HepG2 (cell line): ENCODE results near the gene WDR19. TPM values are rescaled to one million over a fixed set of nuclear protein-coding genes. Genes with fewer than 3 reads are reported as not detected.

Experiments
- ARID5B ChIP-seq: IDR thresholded peaks from 2 replicates; pipeline ENCODE4 v1.4.0; 2020; ENCODE audit warnings: mild to moderate bottlenecking, missing genetic modification reagents
- ATAD3A ChIP-seq: sonication (generic); formaldehyde crosslinking; IDR thresholded peaks from 2 replicates; pipeline ENCODE4 v1.4.0; 2020; ENCODE audit warnings: missing genetic modification reagents
- CEBPG ChIP-seq: IDR thresholded peaks from 2 replicates; pipeline ENCODE4 v1.6.1; 2016
- DNMT3B ChIP-seq: conservative IDR thresholded peaks from 2 replicates; pipeline ENCODE4 v1.6.1; 2016; ENCODE audit warnings: missing biosample characterization, control low read depth
- GATAD2A ChIP-seq: IDR thresholded peaks from 2 replicates; pipeline ENCODE4 v1.6.1; 2016
- HES4 ChIP-seq: sonication (generic); formaldehyde crosslinking; IDR thresholded peaks from 2 replicates; pipeline ENCODE4 v1.9.0; 2021; ENCODE audit warnings: mild to moderate bottlenecking, missing genetic modification reagents, borderline replicate concordance
- HNF4G ChIP-seq, 2 experiments: sonication (generic) in 1 of 2; formaldehyde crosslinking in 1 of 2; IDR thresholded peaks; 2 replicates each; pipeline versions ENCODE4 v1.4.0 to v1.6.1; 2011 to 2020; ENCODE audit warnings: borderline replicate concordance in 2 of 2, low read depth in 2 of 2, mild to moderate bottlenecking in 2 of 2, low read length in 1 of 2, missing genetic modification reagents in 1 of 2, moderate library complexity in 1 of 2
- ONECUT2 ChIP-seq: sonication (generic); formaldehyde crosslinking; IDR thresholded peaks from 2 replicates; pipeline ENCODE4 v1.4.0; 2020; ENCODE audit warnings: missing genetic modification reagents
- PLRG1 ChIP-seq: fragments of 450-650 bp; conservative IDR thresholded peaks from 2 replicates; pipeline ENCODE4 v1.6.1; 2016
- SKIL ChIP-seq: sonication (generic); formaldehyde crosslinking; IDR thresholded peaks from 2 replicates; pipeline ENCODE4 v1.8.0; 2022; ENCODE audit warnings: missing genetic modification reagents, mild to moderate bottlenecking, moderate library complexity, borderline replicate concordance
- SMAD1 ChIP-seq: sonication (generic); formaldehyde crosslinking; IDR thresholded peaks from 2 replicates; pipeline ENCODE4 v1.4.0; 2020; ENCODE audit warnings: missing genetic modification reagents, low read depth, mild to moderate bottlenecking, borderline replicate concordance
- STAT5B ChIP-seq: sonication (generic); formaldehyde crosslinking; IDR thresholded peaks from 2 replicates; pipeline ENCODE4 v1.4.0; 2020; ENCODE audit warnings: missing genetic modification reagents
- TEF ChIP-seq: sonication (generic); formaldehyde crosslinking; IDR thresholded peaks from 2 replicates; pipeline ENCODE4 v1.5.0; 2020; ENCODE audit warnings: missing genetic modification reagents
- YEATS4 ChIP-seq: sonication (generic); formaldehyde crosslinking; IDR thresholded peaks from 2 replicates; pipeline ENCODE4 v1.4.0; 2020; ENCODE audit warnings: missing genetic modification reagents, borderline replicate concordance
- ZBTB43 ChIP-seq: sonication (generic); formaldehyde crosslinking; conservative IDR thresholded peaks from 2 replicates; pipeline ENCODE4 v1.4.0; 2020; ENCODE audit warnings: missing genetic modification reagents
- ZNF280D ChIP-seq: sonication (generic); formaldehyde crosslinking; IDR thresholded peaks from 2 replicates; pipeline ENCODE4 v1.5.1; 2020; ENCODE audit warnings: mild to moderate bottlenecking, missing genetic modification reagents
- ZNF678 ChIP-seq: sonication (generic); formaldehyde crosslinking; IDR thresholded peaks from 2 replicates; pipeline ENCODE4 v1.4.0; 2020; ENCODE audit warnings: mild to moderate bottlenecking, missing genetic modification reagents
- polyA plus RNA-seq, 8 experiments: library from polyadenylated mRNA; depleted of rRNA in 3 of 8; stranded (reverse) in 7 of 8; unstranded in 1 of 8; fragments of >200 nt; fragmentation: Illumina TruSeq in 4 of 8; extraction: Trizol in 4 of 8; gene quantifications; 2 replicates each; pipeline versions ENCODE4 v1.2.1 to v1.2.3, GENCODE V29; 2011 to 2016; ENCODE audit warnings: low read depth in 4 of 8, missing spikeins in 1 of 8, mixed read lengths in 1 of 8; ENCODE audit not compliant: insufficient read depth in 1 of 8
- total RNA-seq, 5 experiments: library from RNA; depleted of rRNA; stranded (reverse); fragments of >200 nt; fragmentation: Illumina TruSeq; extraction: Trizol; gene quantifications; 2 replicates each; pipeline ENCODE4 v1.2.3, GENCODE V29; 2016; ENCODE audit warnings: low read depth in 1 of 5

Gene WDR19
- total and polyA plus RNA-seq, 2 of the 13 experiments (the other 11 are each of a cell fraction or from before 2014, with no cell fraction given), result 22.9 to 34.1 TPM

GRCh38 chr4:39274503-39274902 lies 92.2 kb downstream of the WDR19 start (continued):
- TF ChIP-seq HNF4G (IDR thresholded peaks at IDR 0.05; ENCODE audit: borderline replicate concordance, low read depth, low read length) (peak; percentile 48; the same call in 1 of the 2 replicates), HNF4G (CRISPR knock-in tag; IDR thresholded peaks at IDR 0.05; ENCODE audit: borderline replicate concordance, low read depth) (no peak), PLRG1 (no peak), SKIL (no peak), GATAD2A (CRISPR knock-in tag) (0 out of 2 replicates have a peak, but pooled peaks have one; percentile 24), DNMT3B (CRISPR knock-in tag) (no peak), CEBPG (CRISPR knock-in tag) (peak; percentile 16; the same call in 1 of the 2 replicates), ATAD3A (CRISPR knock-in tag) (no peak), ZBTB43 (CRISPR knock-in tag) (no peak), SMAD1 (CRISPR knock-in tag) (no peak), STAT5B (CRISPR knock-in tag) (no peak), ARID5B (peak; percentile 51; the same call in 1 of the 2 replicates), YEATS4 (CRISPR knock-in tag) (0 out of 2 replicates have a peak, but pooled peaks have one; percentile 24), TEF (CRISPR knock-in tag) (no peak), HES4 (no peak), ZNF678 (no peak), ONECUT2 (CRISPR knock-in tag) (no peak), ZNF280D (CRISPR knock-in tag) (0 out of 2 replicates have a peak, but pooled peaks have one; percentile 19)
